ENCODE results near the gene COL4A2.

Gene COL4A2

DNA sequence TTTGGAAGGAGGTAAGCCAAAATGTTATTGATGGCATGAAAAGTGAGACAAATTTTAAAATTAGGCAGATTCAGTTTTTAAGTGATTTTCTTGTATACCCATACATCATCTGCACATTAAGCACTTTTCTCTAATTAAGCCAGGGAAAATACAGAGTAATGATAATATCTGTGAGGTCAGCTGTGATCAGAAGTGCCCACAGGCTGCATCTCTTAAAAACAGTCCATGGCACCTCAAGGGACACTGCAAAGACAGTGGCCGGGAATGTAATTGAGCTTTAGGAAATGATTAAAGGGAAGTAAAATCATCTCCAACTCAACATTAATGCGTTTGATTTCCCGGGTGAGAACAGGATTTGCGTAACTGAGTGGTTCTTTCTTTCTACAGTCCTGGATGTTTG is 2.1 kb upstream of the COL4A2 start:
- no peak overlapping the region for H3K4me3 ChIP-seq (ENCODE audit: control insufficient read depth, low read depth, low read length)
- no peak for DNase-seq (ENCODE audit: low read depth)
- TF ChIP-seq, protein P1, sequence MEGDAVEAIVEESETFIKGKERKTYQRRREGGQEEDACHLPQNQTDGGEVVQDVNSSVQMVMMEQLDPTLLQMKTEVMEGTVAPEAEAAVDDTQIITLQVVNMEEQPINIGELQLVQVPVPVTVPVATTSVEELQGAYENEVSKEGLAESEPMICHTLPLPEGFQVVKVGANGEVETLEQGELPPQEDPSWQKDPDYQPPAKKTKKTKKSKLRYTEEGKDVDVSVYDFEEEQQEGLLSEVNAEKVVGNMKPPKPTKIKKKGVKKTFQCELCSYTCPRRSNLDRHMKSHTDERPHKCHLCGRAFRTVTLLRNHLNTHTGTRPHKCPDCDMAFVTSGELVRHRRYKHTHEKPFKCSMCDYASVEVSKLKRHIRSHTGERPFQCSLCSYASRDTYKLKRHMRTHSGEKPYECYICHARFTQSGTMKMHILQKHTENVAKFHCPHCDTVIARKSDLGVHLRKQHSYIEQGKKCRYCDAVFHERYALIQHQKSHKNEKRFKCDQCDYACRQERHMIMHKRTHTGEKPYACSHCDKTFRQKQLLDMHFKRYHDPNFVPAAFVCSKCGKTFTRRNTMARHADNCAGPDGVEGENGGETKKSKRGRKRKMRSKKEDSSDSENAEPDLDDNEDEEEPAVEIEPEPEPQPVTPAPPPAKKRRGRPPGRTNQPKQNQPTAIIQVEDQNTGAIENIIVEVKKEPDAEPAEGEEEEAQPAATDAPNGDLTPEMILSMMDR (IDR thresholded peaks at IDR 0.05; ENCODE audit: control insufficient read depth, insufficient read depth, low read depth, low read length, missing control alignments): no peak

DNA sequence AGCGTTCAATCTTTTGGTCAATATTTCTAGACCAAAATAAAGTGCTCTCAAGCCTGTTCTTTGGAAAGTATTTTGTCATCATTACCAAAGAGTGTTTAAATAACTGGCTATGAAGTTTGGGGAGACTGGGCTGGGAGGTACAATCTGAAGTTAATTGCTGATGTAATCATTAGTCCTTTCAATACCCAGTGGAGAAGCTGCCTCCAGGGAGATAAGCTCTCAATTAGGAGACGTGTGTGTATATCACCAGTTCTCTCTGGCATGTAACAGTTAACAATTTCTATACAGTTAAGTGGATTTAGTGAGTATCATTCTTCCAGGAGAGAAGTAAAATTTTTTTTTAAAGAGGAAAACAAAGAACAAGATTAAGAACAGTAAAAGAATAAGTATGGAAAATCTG is 1.5 kb upstream of the COL4A2 start:
- H3K4me3 ChIP-seq (ENCODE audit: control insufficient read depth, low read depth, low read length): no peak overlapping the region; the same call in 1 of the 2 replicates
- DNase-seq (ENCODE audit: low read depth): no peak
- TF ChIP-seq, protein P1 (IDR thresholded peaks at IDR 0.05; ENCODE audit: control insufficient read depth, insufficient read depth, low read depth, low read length, missing control alignments): no peak

DNA sequence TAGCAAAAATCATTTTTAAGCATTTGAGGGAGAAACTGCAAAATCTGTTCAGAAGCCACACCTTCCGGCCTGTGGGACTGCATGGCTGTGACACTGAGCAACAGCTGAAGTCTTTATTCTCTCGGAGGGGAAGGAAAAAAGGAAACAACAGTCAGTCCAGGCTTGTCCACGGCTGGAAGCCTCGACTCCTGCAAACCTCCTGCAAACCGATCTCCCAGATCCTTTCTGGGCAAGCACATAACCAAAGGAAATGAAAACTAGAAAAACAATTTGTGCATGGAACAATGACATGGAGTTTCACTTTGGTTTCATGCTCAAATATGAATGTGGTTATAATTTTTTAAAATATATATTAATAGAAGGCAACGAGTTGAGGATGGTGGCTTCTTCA is 1.1 kb upstream of the COL4A2 start:
- TF ChIP-seq, protein P1 (IDR thresholded peaks at IDR 0.05; ENCODE audit: control insufficient read depth, insufficient read depth, low read depth, low read length, missing control alignments): no peak
- DNase-seq (ENCODE audit: low read depth): no peak
- H3K4me3 ChIP-seq (ENCODE audit: control insufficient read depth, low read depth, low read length): peak overlapping the region; percentile 63

DNA sequence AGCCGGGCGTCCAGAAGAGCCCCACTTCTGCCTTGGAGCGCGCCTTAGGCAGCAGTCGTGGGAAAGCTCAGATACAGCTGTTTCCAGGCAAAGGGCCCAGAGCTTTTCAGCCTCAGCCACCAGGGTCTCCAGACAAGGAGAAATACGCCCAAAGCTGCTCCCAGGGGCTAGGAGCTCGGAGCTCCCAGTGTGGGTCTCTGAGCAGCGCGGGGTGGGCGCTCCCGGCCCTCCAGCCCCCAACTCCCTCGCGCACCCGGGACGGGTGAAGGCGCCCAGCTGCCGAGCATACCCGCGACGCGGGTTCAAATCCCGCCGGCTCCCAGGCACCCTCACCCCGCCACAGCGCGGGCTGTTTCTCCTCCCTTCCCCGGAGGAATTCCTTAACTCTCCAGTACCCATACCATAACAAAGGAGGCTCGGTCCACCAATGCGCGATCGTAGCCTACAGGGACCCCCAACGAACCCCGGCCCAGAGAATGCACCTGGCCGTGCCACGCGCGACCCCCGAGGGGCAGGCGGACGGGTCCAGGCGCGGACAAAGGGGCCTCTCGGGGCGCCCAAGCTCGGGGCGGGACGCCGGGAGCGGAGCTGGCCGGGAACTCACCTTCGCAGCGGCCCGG is 634 bp upstream of the COL4A2 start:
- TF ChIP-seq, protein P1 (IDR thresholded peaks at IDR 0.05; ENCODE audit: control insufficient read depth, insufficient read depth, low read depth, low read length, missing control alignments): no peak
- DNase-seq (ENCODE audit: low read depth): no peak
- H3K4me3 ChIP-seq (ENCODE audit: control insufficient read depth, low read depth, low read length): peak overlapping the region; percentile 63

DNA sequence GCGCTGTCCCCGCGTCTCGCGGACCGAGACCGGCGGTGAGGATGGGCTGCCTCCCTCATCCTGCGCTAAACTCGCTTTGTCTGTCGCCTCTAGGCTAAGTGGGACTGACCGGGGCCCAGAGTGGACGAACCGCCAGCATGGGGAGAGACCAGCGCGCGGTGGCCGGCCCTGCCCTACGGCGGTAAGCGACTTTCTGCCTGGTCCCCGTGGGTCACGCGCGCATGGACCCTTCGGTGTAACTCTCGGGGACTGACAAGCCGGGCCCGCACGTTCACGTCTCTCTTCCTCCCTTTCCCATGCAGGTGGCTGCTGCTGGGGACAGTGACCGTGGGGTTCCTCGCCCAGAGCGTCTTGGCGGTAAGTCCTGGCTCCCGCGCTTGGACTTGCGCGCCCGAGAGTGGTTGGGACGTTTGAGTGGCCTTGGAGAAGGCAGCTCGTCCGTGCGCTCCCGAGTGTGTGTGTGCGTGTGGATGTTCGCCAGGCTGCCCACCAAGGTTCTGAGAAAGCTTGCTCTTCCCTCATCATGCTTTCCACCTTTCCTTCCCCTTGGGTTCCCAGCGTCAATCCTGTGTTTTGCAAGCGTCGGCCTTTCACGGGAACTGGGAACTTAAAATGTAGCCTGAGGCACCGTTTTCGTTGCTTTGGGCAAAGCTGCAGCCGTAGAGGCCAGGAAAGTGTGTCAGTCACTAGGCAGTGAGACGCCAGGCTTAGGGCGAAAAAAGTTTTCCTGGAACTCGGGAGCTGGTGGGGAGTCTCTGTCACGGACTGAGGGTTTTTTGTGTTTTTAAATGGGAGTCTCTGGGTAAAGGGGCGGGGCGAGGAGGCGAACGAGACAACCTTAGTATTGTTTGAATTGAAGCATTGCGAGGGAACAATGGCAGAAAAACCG is 927 bp downstream of the COL4A2 start:
- TF ChIP-seq, protein P1 (IDR thresholded peaks at IDR 0.05; ENCODE audit: control insufficient read depth, insufficient read depth, low read depth, low read length, missing control alignments): no peak
- H3K4me3 ChIP-seq (ENCODE audit: control insufficient read depth, low read depth, low read length): peak overlapping the region; percentile 63
- no peak for DNase-seq (ENCODE audit: low read depth)

DNA sequence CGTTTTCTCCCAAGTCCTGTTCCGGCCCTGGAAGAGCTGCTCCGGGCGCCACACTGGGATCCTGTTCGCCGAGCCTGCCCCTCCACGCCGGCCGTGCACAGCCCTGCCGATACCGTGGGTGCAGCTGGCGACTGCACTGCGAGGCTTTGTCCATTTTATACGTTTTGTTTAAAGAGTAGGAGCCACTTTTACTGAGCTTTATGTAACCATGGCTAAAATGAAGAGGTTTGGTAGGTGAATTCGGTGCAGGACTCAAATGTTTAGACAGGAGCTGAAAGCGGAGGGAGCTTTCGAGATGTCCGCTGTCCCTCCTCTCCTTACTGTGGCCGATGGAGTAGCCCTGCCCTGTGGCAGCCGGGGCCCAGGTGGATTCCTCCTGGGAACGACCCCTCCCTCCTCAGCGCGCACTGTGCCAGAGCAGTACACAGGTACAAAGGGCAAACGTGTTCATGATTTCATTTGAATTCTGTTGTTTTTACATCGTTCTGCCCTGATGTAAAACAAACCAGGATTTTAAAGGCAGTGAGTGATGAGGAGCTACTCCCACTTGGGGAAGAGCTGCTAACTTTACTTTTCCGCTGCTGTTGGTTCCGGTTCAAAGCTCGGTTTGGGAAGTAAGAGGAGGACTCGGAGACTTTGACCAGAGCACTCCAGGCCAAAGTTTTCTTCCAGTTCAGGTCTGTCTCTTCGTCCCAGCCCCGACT is 1.7 kb downstream of the COL4A2 start:
- DNase-seq (ENCODE audit: low read depth): no peak
- H3K4me3 ChIP-seq (ENCODE audit: control insufficient read depth, low read depth, low read length): peak overlapping the region; percentile 63
- TF ChIP-seq, protein P1 (IDR thresholded peaks at IDR 0.05; ENCODE audit: control insufficient read depth, insufficient read depth, low read depth, low read length, missing control alignments): no peak

Measured in AG09309 (cell line).